ENCODE results near the gene PDILT.
"Not testable (repeated sequence)": the region's sequence is repeated elsewhere in the genome, so short reads cannot be mapped to it uniquely, and the experiment has no call there.

Gene PDILT

DNA sequence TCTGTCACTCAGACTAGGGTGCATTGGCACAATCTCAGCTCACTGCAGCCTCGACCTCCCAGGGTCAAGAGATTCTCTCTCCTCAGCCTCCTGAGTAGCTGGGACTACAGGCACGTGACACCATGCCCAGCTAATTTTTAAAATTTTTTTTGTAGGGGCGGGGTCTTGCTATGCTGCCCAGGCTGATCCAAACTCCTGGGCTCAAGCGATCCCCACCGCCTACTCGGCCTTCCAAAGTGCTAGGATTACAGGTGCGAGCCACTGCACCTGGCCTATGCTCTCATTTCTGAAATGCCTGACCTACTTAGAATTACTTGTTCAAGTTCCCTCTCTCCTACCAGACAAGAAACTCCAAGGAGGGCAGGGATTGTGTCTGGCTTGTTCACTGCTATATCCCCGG is 72.1 kb downstream of the PDILT start:
- Mint-ChIP-seq H3K4me3 (no peak overlapping the region), H3K27me3 (no peaks in the 10 kb centered on the region), H3K4me1 (no peaks in the 10 kb centered on the region), H3K36me3 (no peaks in the 10 kb centered on the region), H3K27ac (no peak overlapping the region), H3K9me3 (peaks cover 3% of the 10 kb centered on the region)
- DNase-seq, result no peak
- CTCF ChIA-PET, result no interaction called here

DNA sequence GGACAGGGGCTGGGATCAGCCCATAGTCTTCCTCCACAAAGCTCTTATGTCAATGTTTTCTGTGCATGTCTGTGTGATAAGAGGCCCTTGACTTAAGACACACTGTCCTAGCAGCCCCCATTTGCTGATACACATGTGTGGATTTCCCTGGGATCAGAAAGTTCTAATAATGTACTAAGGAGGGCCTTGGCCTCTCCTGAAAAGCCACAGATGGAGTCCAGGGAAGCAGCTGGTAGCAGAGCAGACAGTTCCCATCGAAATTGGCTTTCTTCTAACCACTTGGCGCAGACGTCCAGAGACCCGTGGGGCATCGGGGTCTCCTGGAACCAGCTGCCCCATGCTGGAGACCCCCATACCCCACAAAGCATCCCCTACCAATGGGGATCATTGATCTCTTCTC is 72.9 kb downstream of the PDILT start:
- DNase-seq, result no peak
- no peak overlapping the region for H3K4me3 Mint-ChIP-seq
- no peaks in the 10 kb centered on the region for H3K36me3 Mint-ChIP-seq
- H3K27ac Mint-ChIP-seq, result no peak overlapping the region
- H3K9me3 Mint-ChIP-seq, result peaks cover 3% of the 10 kb centered on the region
- H3K27me3 Mint-ChIP-seq, result no peaks in the 10 kb centered on the region
- CTCF ChIA-PET, result no interaction called here
- H3K4me1 Mint-ChIP-seq, result no peaks in the 10 kb centered on the region

DNA sequence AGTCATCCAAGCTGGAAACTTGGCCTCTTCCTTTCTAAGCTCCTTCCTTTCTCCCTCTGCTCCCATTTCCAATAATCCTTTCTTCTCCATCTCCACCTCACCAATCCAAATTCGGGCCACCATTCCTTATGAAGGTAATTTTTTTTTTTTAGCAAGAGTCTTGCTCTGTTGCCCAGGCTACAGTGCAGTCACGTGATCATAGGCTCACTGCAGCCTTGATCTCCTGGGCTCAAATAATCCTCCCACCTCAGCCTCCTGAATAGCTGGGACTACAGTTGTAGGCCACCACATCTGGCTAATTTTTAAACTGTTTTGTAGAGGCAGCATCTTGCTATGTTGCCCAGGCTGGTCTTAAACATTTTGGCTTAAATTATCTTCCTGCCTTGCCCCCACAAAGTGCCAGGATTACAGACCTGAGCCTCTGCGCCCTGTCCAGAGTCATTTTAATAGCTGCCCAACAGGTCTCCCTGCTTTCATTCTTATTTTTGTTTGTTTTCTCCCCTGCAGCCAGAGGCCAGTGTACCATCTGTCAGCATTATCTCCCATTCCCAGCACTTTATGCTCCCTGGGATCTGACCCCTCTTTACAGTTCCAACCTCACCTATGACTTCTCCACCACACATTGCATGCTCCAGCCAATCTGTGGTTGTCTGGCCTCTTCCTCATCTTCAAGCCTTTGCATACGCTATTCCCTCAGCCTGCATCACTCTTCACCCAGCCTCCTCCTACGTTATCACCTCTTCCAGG is 75.0 kb downstream of the PDILT start:
- peaks cover 3% of the 10 kb centered on the region for H3K9me3 Mint-ChIP-seq
- H3K4me3 Mint-ChIP-seq, result no peak overlapping the region
- H3K36me3 Mint-ChIP-seq, result no peaks in the 10 kb centered on the region
- CTCF ChIA-PET, result interaction anchor here (0.7 kb wide), 1 partner anchor 87 kb away, joined by 3 read pairs; no protein-coding TSS in a partner anchor
- no peaks in the 10 kb centered on the region for H3K4me1 Mint-ChIP-seq
- no peaks in the 10 kb centered on the region for H3K27me3 Mint-ChIP-seq
- DNase-seq, result no peak
- no peak overlapping the region for H3K27ac Mint-ChIP-seq

DNA sequence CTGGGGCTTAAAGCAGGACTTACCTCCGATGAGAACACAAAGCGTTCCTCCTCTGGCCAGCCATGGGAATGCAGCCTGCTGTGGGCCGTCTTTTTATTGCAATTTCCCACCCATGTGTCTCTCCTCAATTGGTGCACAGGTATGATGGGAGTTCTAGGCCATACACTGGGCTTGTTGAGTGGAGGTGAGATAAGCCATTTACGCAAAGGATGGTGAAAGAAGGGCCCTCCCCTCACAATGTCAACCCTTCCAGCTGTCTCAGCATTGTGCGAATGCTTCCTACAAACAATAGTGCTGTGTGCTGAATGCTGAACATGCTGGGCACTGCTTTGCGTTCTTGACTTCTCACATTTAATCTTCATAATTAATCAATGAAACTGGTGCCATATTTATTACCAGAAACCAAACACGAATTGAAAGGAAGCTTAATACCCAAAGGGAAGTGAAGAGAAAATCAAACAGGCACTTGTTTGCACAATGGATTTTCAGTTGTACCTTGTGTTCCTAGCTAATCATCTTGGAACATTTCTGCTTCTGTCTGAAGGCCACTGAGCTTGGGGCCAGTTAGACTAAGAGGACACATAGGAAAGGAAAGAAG is 77.0 kb downstream of the PDILT start, which contains the start of gene GP2:
GP2 (minus strand) TSS at position 70 of the 598 bp plus-strand sequence. CDS start 1,082 bp downstream, outside the sequence.
- Mint-ChIP-seq H3K36me3 (no peaks in the 10 kb centered on the region), H3K27ac (no peak within 1 kb of the TSS), H3K4me3 (no peak within 1 kb of the TSS), H3K27me3 (no peaks in the 10 kb centered on the region), H3K9me3 (peaks cover 3% of the 10 kb centered on the region), H3K4me1 (no peaks in the 10 kb centered on the region)
- CTCF ChIA-PET, result no interaction called here
- DNase-seq, result no peak

GRCh38 chr16:20326321-20326720 is 78.2 kb downstream of the PDILT start:
- H3K27me3 Mint-ChIP-seq, result no peaks in the 10 kb centered on the region
- H3K27ac Mint-ChIP-seq, result no peak overlapping the region
- CTCF ChIA-PET, result no interaction called here
- no peaks in the 10 kb centered on the region for H3K36me3 Mint-ChIP-seq
- H3K4me3 Mint-ChIP-seq, result no peak overlapping the region
- H3K4me1 Mint-ChIP-seq, result no peaks in the 10 kb centered on the region
- DNase-seq, result no peak
- H3K9me3 Mint-ChIP-seq, result peaks cover 3% of the 10 kb centered on the region

- CTCF ChIA-PET, result no interaction called here
- H3K9me3 Mint-ChIP-seq, result peaks cover 3% of the 10 kb centered on the region
- no peak overlapping the region for H3K27ac Mint-ChIP-seq
- no peaks in the 10 kb centered on the region for H3K36me3 Mint-ChIP-seq
- H3K4me3 Mint-ChIP-seq, result no peak overlapping the region
- no peak for DNase-seq
- no peaks in the 10 kb centered on the region for H3K27me3 Mint-ChIP-seq
- no peaks in the 10 kb centered on the region for H3K4me1 Mint-ChIP-seq
Measured at GRCh38 chr16:20325005-20325404, 79.5 kb downstream of the PDILT start.

GRCh38 chr16:20323591-20324117 is 80.9 kb downstream of the PDILT start:
- H3K27ac Mint-ChIP-seq, result no peak overlapping the region
- no peaks in the 10 kb centered on the region for H3K36me3 Mint-ChIP-seq
- CTCF ChIA-PET, result no interaction called here
- no peak for DNase-seq
- no peaks in the 10 kb centered on the region for H3K4me1 Mint-ChIP-seq
- H3K4me3 Mint-ChIP-seq, result no peak overlapping the region
- H3K9me3 Mint-ChIP-seq, result no peaks in the 10 kb centered on the region
- H3K27me3 Mint-ChIP-seq, result no peaks in the 10 kb centered on the region

DNA sequence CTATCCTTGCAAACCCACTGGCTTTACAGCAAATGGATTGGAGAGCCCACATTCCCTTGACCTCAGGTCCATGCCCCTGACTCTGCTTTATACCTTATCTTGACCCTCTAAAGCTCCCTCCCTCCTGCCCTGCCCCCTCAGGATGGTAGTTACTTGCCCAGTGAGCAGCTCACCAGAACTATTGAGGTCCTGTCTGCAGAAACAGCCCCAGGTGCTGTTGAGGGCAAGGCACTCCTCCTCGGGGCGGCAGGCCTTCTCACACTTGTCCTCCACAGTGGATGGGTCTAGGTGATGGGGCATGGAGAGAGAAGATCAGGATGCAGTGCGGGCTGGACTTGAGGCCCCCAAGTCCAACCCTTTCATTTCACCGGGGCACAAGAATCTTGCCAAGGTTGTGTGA is 81.8 kb downstream of the PDILT start:
- Mint-ChIP-seq H3K27me3 (no peaks in the 10 kb centered on the region), H3K36me3 (no peaks in the 10 kb centered on the region), H3K4me1 (no peaks in the 10 kb centered on the region), H3K4me3 (no peak overlapping the region), H3K9me3 (no peaks in the 10 kb centered on the region), H3K27ac (no peak overlapping the region)
- DNase-seq, result no peak
- CTCF ChIA-PET, result no interaction called here

DNA sequence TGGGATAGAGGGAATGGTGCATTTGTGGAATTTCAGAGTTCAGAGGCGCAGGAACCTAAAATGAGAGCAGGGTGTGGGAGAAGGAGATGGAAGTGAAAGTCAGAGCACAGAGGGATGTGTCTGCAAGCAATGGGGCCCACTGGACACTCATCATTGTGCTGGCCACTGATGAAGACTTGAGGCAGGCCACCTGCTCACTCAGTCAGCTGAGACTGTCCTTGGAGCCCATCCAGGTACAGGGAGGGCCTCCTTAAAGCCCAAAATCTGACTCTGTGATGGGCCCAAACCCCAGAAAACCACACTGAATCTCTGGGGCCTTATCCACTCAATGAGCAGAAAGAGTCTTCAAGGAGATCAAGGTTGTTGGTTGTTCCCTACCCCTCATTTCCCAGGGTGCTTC is 82.9 kb downstream of the PDILT start:
- CTCF ChIA-PET, result no interaction called here

GRCh38 chr16:20321051-20321450 is 83.5 kb downstream of the PDILT start:
- not testable (repeated sequence) for H3K36me3 Mint-ChIP-seq, H3K4me1 Mint-ChIP-seq

More for the DNA sequence above, 82.9 kb downstream of the PDILT start:
- Mint-ChIP-seq H3K27me3 (no peaks in the 10 kb centered on the region), H3K4me3 (no peak overlapping the region), H3K4me1 (no peaks in the 10 kb centered on the region), H3K9me3 (no peaks in the 10 kb centered on the region), H3K36me3 (no peaks in the 10 kb centered on the region), H3K27ac (no peak overlapping the region)
- no peak for DNase-seq

GRCh38 chr16:20320592-20320991 is 83.9 kb downstream of the PDILT start:
- no peak overlapping the region for H3K4me3 Mint-ChIP-seq
- H3K27ac Mint-ChIP-seq, result no peak overlapping the region
- CTCF ChIA-PET, result no interaction called here
- no peaks in the 10 kb centered on the region for H3K27me3 Mint-ChIP-seq
- no peaks in the 10 kb centered on the region for H3K9me3 Mint-ChIP-seq
- no peak for DNase-seq
- H3K36me3 Mint-ChIP-seq, result no peaks in the 10 kb centered on the region
- H3K4me1 Mint-ChIP-seq, result no peaks in the 10 kb centered on the region

More at GRCh38 chr16:20321051-20321450, 83.5 kb downstream of the PDILT start:
- DNase-seq, H3K9me3 Mint-ChIP-seq, H3K27me3 Mint-ChIP-seq, CTCF ChIA-PET, H3K27ac Mint-ChIP-seq, H3K4me3 Mint-ChIP-seq: not testable (repeated sequence)

DNA sequence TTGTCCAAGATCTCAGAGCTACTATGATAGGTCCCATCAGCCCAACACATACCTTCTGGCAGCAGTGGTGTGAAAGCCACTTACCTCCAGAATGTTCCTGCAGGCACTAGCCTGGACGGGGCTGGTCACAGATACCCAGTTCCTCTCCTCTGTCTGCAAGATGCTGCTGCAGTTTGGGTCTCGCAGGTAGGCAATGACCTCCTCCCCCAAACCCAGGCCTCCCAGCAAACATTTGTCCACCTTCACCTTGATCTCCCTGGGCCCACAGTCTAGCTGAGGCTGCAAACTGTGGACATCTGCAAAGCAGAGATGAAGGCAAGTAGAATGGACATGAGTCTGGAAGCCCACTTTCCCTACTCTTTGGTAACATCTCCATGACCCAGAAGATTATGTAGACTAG is 84.4 kb downstream of the PDILT start:
- Mint-ChIP-seq H3K4me3 (no peak overlapping the region), H3K27me3 (no peaks in the 10 kb centered on the region), H3K9me3 (no peaks in the 10 kb centered on the region), H3K36me3 (no peaks in the 10 kb centered on the region), H3K27ac (no peak overlapping the region), H3K4me1 (no peaks in the 10 kb centered on the region)
- CTCF ChIA-PET, result interaction anchor here (0.8 kb wide), 1 partner anchor 64 kb away, joined by 3 read pairs; no protein-coding TSS in a partner anchor
- DNase-seq, result no peak

- Mint-ChIP-seq H3K9me3 (no peaks in the 10 kb centered on the region), H3K4me3 (no peak overlapping the region), H3K27me3 (no peaks in the 10 kb centered on the region), H3K36me3 (no peaks in the 10 kb centered on the region), H3K27ac (no peak overlapping the region), H3K4me1 (no peaks in the 10 kb centered on the region)
- DNase-seq, result no peak
- CTCF ChIA-PET, result interaction anchor here (0.8 to 1.4 kb wide), 2 partner anchors 18 to 65 kb away, joined by 3 read pairs; no protein-coding TSS in a partner anchor
Measured at GRCh38 chr16:20319406-20319805, 85.1 kb downstream of the PDILT start.

GRCh38 chr16:20318437-20318836 is 86.1 kb downstream of the PDILT start:
- no peak for DNase-seq
- CTCF ChIA-PET, result interaction anchor here (1.4 kb wide), 1 partner anchor 17 kb away, joined by 3 read pairs; no protein-coding TSS in a partner anchor
- Mint-ChIP-seq H3K27me3 (no peaks in the 10 kb centered on the region), H3K4me3 (no peak overlapping the region), H3K36me3 (no peaks in the 10 kb centered on the region), H3K27ac (no peak overlapping the region), H3K4me1 (no peaks in the 10 kb centered on the region), H3K9me3 (no peaks in the 10 kb centered on the region)

- Mint-ChIP-seq H3K27me3 (no peaks in the 10 kb centered on the region), H3K27ac (no peak overlapping the region), H3K36me3 (no peaks in the 10 kb centered on the region), H3K4me1 (no peaks in the 10 kb centered on the region), H3K4me3 (no peak overlapping the region), H3K9me3 (no peaks in the 10 kb centered on the region)
- DNase-seq, result no peak
- CTCF ChIA-PET, result no interaction called here
Measured at GRCh38 chr16:20318006-20318405, 86.5 kb downstream of the PDILT start.

All from activated naive CD4-positive, alpha-beta T cell treated with anti-CD3 and anti-CD28 coated beads, Interleukin-2, amount 10 ng/mL, durations not matched to agents 7 days and 5 days (primary cell).